C4-2B (cell line): ENCODE results near the gene TMEM151A.
A peak's percentile ranks its signal among the peaks of the same experiment; 100 is the strongest.

Experiments
- H3K27ac ChIP-seq: fragments of 450-650 bp; 2 replicates; pipeline ENCODE4 v1.5.1; 2017
- ZFX ChIP-seq: fragments of 450-650 bp; IDR thresholded peaks from 2 replicates; pipeline ENCODE4 v1.6.1; 2017
- TF ChIP-seq, protein P1 (sequence below): fragments of 450-650 bp; conservative IDR thresholded peaks from 2 replicates; pipeline ENCODE4 v1.5.1; 2017; ENCODE audit warnings: mild to moderate bottlenecking

The TMEM151A gene

DNA sequence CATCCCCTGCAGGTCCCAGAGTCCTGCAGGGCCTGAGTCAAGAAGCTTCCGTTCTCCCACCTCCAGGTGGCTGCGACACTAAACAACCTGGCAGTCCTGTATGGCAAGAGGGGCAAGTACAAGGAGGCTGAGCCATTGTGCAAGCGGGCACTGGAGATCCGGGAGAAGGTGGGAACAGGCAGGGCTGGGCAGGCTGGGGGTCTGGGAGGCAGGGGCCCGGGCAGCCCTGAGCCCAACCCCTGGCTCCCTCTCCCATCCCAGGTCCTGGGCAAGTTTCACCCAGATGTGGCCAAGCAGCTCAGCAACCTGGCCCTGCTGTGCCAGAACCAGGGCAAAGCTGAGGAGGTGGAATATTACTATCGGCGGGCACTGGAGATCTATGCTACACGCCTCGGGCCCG, 27.9 kb upstream of the TMEM151A start:
- no peak overlapping the region for H3K27ac ChIP-seq
- TF ChIP-seq, protein P1, sequence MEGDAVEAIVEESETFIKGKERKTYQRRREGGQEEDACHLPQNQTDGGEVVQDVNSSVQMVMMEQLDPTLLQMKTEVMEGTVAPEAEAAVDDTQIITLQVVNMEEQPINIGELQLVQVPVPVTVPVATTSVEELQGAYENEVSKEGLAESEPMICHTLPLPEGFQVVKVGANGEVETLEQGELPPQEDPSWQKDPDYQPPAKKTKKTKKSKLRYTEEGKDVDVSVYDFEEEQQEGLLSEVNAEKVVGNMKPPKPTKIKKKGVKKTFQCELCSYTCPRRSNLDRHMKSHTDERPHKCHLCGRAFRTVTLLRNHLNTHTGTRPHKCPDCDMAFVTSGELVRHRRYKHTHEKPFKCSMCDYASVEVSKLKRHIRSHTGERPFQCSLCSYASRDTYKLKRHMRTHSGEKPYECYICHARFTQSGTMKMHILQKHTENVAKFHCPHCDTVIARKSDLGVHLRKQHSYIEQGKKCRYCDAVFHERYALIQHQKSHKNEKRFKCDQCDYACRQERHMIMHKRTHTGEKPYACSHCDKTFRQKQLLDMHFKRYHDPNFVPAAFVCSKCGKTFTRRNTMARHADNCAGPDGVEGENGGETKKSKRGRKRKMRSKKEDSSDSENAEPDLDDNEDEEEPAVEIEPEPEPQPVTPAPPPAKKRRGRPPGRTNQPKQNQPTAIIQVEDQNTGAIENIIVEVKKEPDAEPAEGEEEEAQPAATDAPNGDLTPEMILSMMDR: no peak
- no peak for TF ChIP-seq ZFX

DNA sequence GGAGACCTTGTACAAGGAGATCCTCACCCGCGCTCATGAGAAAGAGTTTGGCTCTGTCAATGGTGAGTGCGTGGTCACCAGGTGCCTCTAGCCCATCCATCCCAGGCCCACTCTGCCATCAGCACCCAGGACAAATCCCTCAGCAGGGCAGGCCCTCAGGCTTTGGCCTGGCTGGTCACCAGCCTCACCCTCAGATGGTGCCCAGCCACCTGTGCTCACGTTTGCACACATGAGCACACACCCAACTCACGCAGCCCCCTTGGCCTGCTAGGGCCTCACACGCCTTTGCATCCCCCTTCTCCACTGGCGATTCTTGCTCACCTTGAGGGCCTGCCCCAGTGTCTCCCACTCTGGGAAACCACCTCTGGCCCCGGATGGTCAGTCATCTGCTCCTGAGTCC, 27.3 kb upstream of the TMEM151A start:
- H3K27ac ChIP-seq: no peak overlapping the region

DNA sequence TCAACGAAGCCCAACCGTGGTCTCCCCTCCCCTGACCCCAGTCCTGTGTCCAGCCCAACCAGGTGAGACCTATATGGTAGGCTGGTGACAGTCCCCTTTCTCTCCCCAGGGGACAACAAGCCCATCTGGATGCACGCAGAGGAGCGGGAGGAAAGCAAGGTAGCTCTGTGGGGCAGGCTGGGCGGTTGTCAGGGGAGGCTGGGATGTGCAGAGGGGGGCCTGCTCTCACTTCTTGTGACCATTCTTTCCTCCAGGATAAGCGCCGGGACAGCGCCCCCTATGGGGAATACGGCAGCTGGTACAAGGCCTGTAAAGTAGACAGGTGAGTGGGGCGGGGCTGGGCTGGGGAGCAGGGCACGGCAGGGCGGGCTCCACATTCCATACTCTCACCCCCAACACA, 26.8 kb upstream of the TMEM151A start:
- H3K27ac ChIP-seq: no peak overlapping the region
- TF ChIP-seq, protein P1: peak; percentile 66
- no peak for TF ChIP-seq ZFX

More for the DNA sequence above, 27.3 kb upstream of the TMEM151A start:
- TF ChIP-seq ZFX: no peak
- TF ChIP-seq, protein P1: no peak

DNA sequence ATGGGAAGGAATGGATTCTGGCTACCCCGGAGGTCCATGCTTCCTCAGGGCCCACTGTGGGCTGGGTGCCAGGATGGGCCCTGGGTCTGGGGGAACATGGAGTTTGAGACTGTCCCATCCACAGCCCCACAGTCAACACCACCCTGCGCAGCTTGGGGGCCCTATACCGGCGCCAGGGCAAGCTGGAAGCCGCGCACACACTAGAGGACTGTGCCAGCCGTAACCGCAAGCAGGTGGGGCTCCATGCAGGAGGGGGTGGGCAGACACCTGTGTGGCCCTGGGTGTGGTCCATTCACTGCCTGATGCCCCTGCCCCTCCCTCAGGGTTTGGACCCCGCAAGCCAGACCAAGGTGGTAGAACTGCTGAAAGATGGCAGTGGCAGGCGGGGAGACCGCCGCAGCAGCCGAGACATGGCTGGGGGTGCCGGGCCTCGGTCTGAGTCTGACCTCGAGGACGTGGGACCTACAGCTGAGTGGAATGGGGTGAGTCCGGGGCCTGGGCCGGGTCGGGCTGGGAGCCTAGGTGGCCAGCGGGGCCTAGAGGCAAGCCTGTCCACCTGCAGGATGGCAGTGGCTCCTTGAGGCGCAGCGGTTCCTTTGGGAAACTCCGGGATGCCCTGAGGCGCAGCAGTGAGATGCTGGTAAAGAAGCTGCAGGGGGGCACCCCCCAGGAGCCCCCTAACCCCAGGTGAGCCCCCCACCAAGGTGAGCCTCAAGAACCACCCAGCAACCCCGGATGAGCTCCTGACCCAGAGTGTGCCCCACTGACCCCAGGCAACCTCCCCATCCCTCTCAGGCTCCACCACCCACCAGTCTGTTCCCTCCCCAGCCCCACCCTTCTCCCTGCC, 25.9 kb upstream of the TMEM151A start:
- TF ChIP-seq ZFX: no peak
- TF ChIP-seq, protein P1: no peak
- H3K27ac ChIP-seq: no peak overlapping the region

DNA sequence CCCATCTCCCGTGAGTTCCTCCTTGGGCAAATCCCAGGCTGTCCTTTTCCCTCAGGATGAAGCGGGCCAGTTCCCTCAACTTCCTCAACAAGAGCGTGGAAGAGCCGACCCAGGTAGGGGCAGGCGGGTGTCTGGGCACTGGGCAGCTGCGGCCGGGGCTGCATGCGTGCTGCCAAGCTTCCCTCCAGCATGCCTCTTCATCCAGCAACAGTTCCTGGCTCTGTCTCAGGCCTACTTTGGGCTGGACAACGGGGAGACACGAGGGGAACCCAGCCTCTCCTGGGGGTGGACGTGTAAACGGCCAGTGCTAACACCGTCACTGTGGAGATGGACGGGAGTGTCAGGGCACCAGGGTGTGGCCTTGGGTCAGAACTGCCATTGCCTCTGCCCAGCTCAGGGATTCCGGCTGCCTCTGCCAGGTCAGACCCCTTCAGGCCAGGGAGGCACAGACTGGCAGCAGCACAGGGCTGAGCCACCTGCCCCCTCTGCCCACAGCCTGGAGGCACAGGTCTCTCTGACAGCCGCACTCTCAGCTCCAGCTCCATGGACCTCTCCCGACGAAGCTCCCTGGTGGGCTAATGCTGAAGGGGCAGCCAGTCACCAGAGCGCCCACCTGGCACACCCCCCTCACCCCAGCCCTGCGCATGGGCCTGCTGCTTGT, 25.2 kb upstream of the TMEM151A start:
- TF ChIP-seq, protein P1: no peak
- no peak for TF ChIP-seq ZFX
- no peak overlapping the region; the same call in 1 of the 2 replicates for H3K27ac ChIP-seq

DNA sequence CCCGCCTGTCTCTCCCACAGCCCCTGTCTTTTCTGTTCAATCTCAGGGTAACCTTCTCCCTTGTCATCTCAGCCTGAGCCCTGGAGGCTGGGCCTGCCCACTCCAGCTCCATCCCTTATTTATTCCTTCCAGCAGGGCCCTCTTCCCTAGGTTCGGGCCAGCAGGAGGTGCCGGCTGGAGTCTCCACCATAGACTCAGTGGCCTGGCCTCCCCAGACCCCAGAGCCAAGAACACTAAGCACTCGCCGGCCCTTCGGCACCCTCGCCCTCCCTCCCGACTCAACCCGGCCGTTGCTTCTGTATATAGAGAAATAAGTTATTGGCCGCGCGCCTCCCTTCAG, 24.7 kb upstream of the TMEM151A start:
- H3K27ac ChIP-seq: no peak overlapping the region; the same call in 1 of the 2 replicates
- no peak for TF ChIP-seq ZFX
- TF ChIP-seq, protein P1: no peak
